Right atrium auricular region (tissue), 2 donors: ENCODE data around the gene ITPR2. TPM values are rescaled to one million over a fixed set of nuclear protein-coding genes. Genes with fewer than 3 reads are reported as not detected.

Source experiments
- DNase-seq: peaks from one replicate; pipeline ENCODE4 v3.0.0-alpha.2; 2019; ENCODE audit warnings: low spot score
- H3K27ac ChIP-seq, 2 donors: fragments of 200-600 bp; sonication (generic); 1 replicate in 1 of 2; 2 replicates in 1 of 2; pipeline ENCODE4 v1.5.1; 2016 to 2019
- H3K27me3 ChIP-seq, 2 donors: fragments of 200-600 bp; sonication (generic); one replicate each; pipeline versions ENCODE4 v1.5.1 to v1.6.0; 2017 to 2019
- H3K36me3 ChIP-seq: fragments of 200-600 bp; sonication (generic); one replicate; pipeline ENCODE4 v1.5.1; 2016
- H3K4me1 ChIP-seq, 2 donors: fragments of 200-600 bp; sonication (generic); one replicate each; pipeline versions ENCODE4 v1.5.1 to v1.6.0; 2017 to 2019
- H3K4me3 ChIP-seq, 2 donors: fragments of 200-600 bp; sonication (generic); 1 replicate in 1 of 2; 2 replicates in 1 of 2; pipeline ENCODE4 v1.5.1; 2017 to 2019; ENCODE audit warnings: mild to moderate bottlenecking in 1 of 2, moderate library complexity in 1 of 2
- H3K9me3 ChIP-seq, 2 donors: fragments of 200-600 bp; sonication (generic); one replicate each; pipeline ENCODE4 v1.5.1; 2019
- total RNA-seq, 2 donors: library from RNA; depleted of rRNA; stranded (reverse); fragments of >200 nt; gene quantifications; one replicate each; pipeline ENCODE4 v1.1.0, GENCODE V29; 2016
- TF ChIP-seq, protein P1 (sequence below), 2 donors: fragments of 200-600 bp; sonication (generic); IDR thresholded peaks; one replicate each; pipeline ENCODE4 v1.5.1; 2019; ENCODE audit warnings: antibody characterized with exemption in 2 of 2

ITPR2 gene
- total RNA-seq, 2 donors from 2014 or later: 13.0 to 20.7 TPM

DNA sequence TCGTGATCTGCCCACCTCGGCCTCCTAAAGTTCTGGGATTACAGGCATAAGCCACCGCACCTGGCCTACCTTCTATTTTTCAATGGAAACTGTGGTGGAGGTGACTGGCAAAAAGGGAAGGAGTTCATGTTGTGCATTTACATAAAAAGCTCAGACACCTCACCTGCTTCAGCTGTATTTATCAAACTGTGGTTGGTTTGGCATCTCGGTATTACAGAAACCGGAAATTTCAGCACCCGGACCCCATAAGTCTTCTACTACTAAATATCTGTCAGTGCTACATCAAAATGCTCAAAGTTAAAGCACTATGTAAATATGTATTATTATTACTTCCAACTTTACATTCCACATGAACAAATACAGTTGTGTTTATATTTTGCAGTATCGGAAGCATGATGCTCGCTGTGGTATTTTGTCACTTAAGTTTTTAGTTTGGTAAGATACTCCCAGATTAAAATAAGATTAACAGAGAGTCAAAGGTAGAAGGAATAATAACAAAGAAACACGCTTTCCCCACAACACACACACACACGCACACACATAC is 95.4 kb downstream of the ITPR2 start:
- Histone ChIP-seq H3K36me3 (no peaks in the 10 kb centered on the region), H3K27ac (no peak overlapping the region), H3K27me3 (no peaks in the 10 kb centered on the region), H3K4me3 (no peak overlapping the region), H3K4me1 (peaks cover 0 to 22% of the 10 kb centered on the region in 2 donors), H3K9me3 (no peaks in the 10 kb centered on the region)
- TF ChIP-seq, protein P1, sequence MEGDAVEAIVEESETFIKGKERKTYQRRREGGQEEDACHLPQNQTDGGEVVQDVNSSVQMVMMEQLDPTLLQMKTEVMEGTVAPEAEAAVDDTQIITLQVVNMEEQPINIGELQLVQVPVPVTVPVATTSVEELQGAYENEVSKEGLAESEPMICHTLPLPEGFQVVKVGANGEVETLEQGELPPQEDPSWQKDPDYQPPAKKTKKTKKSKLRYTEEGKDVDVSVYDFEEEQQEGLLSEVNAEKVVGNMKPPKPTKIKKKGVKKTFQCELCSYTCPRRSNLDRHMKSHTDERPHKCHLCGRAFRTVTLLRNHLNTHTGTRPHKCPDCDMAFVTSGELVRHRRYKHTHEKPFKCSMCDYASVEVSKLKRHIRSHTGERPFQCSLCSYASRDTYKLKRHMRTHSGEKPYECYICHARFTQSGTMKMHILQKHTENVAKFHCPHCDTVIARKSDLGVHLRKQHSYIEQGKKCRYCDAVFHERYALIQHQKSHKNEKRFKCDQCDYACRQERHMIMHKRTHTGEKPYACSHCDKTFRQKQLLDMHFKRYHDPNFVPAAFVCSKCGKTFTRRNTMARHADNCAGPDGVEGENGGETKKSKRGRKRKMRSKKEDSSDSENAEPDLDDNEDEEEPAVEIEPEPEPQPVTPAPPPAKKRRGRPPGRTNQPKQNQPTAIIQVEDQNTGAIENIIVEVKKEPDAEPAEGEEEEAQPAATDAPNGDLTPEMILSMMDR (IDR thresholded peaks at IDR 0.05): no peak
- no peak for DNase-seq

DNA sequence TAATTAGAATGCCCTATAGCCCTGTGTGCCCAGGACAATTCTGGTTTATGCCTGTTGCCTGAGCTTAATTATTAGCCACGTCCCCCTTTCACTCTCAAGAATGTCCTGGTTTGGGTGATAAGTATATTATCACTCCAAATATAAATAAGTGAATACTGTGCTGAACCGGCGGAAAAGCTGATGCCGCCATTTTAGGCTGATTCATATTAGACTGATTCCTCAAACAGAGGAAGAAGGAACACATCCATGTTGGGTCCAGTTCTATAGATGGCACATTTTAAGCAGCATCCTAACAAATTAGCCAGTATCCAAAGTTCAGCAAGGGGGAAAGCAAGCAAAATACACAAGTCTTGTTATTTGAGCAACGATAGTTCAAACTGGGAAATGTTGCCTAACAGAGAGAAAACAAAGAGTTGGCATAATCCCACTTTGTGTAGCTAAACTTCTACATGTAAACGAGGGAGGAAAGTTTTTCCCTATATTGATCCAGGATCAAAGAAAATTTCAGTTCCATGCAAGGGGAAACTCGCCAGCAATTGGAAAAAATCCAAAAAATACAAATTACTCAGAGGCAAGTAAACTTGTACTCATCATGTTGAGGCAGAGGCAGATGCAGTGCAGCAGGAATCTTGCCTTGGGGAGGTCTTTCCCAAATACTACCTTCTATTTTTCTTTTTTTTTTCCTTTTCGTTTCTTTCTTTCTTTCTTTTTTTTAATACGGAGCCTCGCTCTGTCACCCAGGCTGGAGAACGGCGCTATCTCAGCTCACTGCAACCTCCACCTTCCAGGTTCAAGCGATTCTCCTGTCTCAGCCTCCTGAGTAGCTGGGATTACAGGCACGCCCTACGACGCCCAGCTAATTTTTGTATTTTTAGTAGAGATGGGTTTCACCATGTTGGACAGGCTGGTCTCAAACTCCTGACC is 96.2 kb downstream of the ITPR2 start:
- Histone ChIP-seq H3K27ac (no peak overlapping the region), H3K4me1 (peaks cover 0 to 20% of the 10 kb centered on the region in 2 donors), H3K4me3 (no peak overlapping the region), H3K36me3 (no peaks in the 10 kb centered on the region), H3K27me3 (no peaks in the 10 kb centered on the region), H3K9me3 (no peaks in the 10 kb centered on the region)
- TF ChIP-seq, protein P1 (IDR thresholded peaks at IDR 0.05): no peak
- DNase-seq: no peak

DNA sequence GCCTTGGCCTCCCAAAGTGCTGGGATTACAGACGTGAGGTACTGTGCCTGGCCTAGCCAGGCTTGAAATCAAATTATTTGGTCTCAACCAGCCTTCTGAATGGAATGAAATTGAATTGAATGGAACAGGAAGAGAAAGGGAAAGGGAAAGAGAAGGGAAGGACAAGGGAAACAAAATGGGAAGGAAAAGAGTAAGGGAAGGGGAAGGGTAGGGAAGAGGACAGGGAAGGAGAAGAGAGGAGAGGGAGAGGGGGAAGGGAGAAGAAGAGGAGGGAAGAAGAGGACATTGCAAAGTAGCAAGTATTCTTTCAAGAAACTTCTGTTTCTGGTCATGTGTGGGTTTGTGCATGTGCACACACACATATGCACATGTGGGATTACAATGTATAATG is 97.8 kb downstream of the ITPR2 start:
- DNase-seq: no peak

DNA sequence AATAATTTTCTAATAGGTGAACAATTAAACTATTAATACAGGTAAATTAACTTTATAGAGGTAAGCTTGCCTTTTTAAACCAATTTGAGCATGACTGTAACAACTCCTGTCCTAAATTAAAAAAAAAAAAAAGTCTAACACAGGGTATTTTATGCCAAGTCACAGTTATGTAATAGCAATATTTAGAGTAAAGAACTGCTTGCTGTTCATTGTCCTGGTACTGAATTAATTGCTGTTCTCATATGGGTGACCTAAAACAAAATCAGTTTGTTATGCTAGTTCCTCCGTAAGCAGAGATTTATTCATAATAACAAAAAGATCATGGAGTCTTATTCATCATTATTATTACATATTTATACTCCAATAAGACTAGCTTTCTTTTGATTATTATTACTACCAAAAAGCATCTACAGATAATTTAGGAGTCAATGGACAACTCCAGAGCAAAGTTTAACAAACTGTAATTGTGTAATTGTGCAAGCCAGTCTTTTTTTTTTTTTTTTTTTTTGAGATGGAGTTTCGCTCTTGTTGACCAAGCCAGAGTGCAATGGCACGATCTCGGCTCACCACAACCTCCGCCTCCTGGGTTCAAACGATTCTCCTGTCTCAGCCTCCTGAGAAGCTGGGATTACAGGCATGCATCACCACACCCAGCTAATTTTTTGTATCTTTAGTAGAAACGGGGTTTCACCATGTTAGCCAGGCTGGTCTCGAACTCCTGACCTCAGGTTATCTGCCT is 98.3 kb downstream of the ITPR2 start:
- Histone ChIP-seq H3K9me3 (no peaks in the 10 kb centered on the region), H3K36me3 (no peaks in the 10 kb centered on the region), H3K4me1 (peaks cover 0 to 8% of the 10 kb centered on the region in 2 donors), H3K27me3 (no peaks in the 10 kb centered on the region), H3K4me3 (no peak overlapping the region), H3K27ac (no peak overlapping the region)
- TF ChIP-seq, protein P1 (IDR thresholded peaks at IDR 0.05): no peak
- no peak for DNase-seq

More for the DNA sequence above, 97.8 kb downstream of the ITPR2 start:
- Histone ChIP-seq H3K4me1 (peaks cover 0 to 8% of the 10 kb centered on the region in 2 donors), H3K27ac (no peak overlapping the region), H3K4me3 (no peak overlapping the region), H3K27me3 (no peaks in the 10 kb centered on the region), H3K9me3 (no peaks in the 10 kb centered on the region), H3K36me3 (no peaks in the 10 kb centered on the region)
- TF ChIP-seq, protein P1 (IDR thresholded peaks at IDR 0.05): no peak

DNA sequence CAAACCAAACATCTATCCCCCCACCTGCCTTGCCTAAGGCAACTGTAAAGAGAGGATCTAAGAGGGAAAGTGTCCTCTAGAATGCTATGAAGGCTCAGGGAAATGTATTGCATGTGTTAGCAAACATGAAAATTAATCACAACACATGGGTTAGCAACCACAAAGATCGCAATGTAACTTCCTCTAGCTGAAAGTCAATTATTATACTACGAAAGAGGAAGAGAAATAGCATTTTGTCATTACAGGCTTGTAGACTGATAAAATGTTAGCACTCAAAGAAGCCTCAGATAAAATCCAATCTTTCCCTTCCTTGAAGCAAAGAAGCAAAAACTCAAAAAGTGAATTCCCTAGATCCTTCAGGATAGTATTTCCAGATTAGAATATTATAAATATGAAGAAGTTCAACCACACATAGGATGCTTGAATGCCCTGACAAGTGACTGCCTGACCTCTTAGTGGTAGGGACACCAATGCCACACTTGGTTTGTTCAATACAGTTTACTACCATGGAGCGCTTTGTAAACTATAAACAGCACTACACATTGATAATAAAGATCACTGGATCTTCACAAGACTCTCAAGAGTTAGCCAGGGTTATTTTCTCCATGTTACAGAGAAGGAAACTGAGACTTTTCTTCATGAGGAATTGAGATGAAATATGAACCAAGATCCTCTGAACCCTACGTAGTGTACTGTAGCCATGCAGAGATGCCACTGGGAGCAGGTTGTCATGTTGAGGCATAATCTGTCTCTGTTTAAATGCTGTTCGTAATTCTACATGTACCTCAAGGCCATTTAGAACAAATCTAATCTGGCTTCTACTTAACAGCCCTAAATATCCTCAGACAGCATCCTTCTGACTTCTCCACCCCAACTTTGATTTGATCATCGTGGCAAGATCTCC is 100.7 kb downstream of the ITPR2 start:
- TF ChIP-seq, protein P1 (IDR thresholded peaks at IDR 0.05): no peak

More for the DNA sequence above, 100.7 kb downstream of the ITPR2 start:
- DNase-seq: no peak
- Histone ChIP-seq H3K27ac (no peak overlapping the region), H3K27me3 (no peaks in the 10 kb centered on the region), H3K36me3 (no peaks in the 10 kb centered on the region), H3K4me3 (no peak overlapping the region), H3K9me3 (no peaks in the 10 kb centered on the region), H3K4me1 (peaks cover 0 to 19% of the 10 kb centered on the region in 2 donors)
